Osteoblast (primary cell): ENCODE results near the gene FXYD3. TPM values are rescaled to one million over a fixed set of nuclear protein-coding genes. Genes with fewer than 3 reads are reported as not detected.
"Not testable (repeated sequence)": the region's sequence is repeated elsewhere in the genome, so short reads cannot be mapped to it uniquely, and the experiment has no call there.

Experiments used
- DNase-seq: peaks from one replicate; pipeline ENCODE4 v3.0.0; 2011; ENCODE audit warnings: low spot score, mixed read lengths; ENCODE audit not compliant: insufficient read length; ENCODE audit errors: missing footprints
- H2AFZ ChIP-seq: 2 replicates; pipeline ENCODE4 v1.6.0; 2011; ENCODE audit warnings: mild to moderate bottlenecking, low read length
- H3K27ac ChIP-seq: 2 replicates; pipeline ENCODE4 v1.5.1; 2011; ENCODE audit warnings: mild to moderate bottlenecking, low read depth, low read length, moderate library complexity
- H3K27me3 ChIP-seq: 2 replicates; pipeline ENCODE4 v1.6.0; 2012; ENCODE audit warnings: mild to moderate bottlenecking, control low read depth, inconsistent platforms, low read length, moderate library complexity; ENCODE audit not compliant: insufficient read depth
- H3K36me3 ChIP-seq: 2 replicates; pipeline ENCODE4 v1.5.1; 2011; ENCODE audit warnings: mild to moderate bottlenecking, low read length, control low read depth, moderate library complexity; ENCODE audit not compliant: insufficient read depth
- H3K4me1 ChIP-seq: 2 replicates; pipeline ENCODE4 v1.5.1; 2011; ENCODE audit warnings: mild to moderate bottlenecking, low read length, control low read depth, moderate library complexity; ENCODE audit not compliant: insufficient read depth
- H3K4me2 ChIP-seq: 2 replicates; pipeline ENCODE4 v1.6.0; 2011; ENCODE audit warnings: mild to moderate bottlenecking, low read length; ENCODE audit not compliant: insufficient read depth
- H3K4me3 ChIP-seq: fragments of 200-600 bp; sonication (generic); 3 replicates; pipeline ENCODE4 v1.5.1; 2012; ENCODE audit warnings: mild to moderate bottlenecking, low read length, inconsistent platforms; ENCODE audit not compliant: insufficient read depth
- H3K79me2 ChIP-seq: 2 replicates; pipeline ENCODE4 v1.6.0; 2012; ENCODE audit warnings: mild to moderate bottlenecking, low read length, control low read depth, inconsistent platforms; ENCODE audit not compliant: insufficient read depth
- H3K9me3 ChIP-seq: 2 replicates; pipeline ENCODE4 v1.5.1; 2011; ENCODE audit warnings: low read depth, low read length, control low read depth
- H4K20me1 ChIP-seq: 2 replicates; pipeline ENCODE4 v1.6.0; 2012; ENCODE audit warnings: mild to moderate bottlenecking, low read length, control low read depth; ENCODE audit not compliant: insufficient read depth
- total RNA-seq: library from RNA; depleted of rRNA; stranded (reverse); fragments of >200 nt; gene quantifications from 2 replicates; pipeline ENCODE4 v1.2.3, GENCODE V29; 2012
- TF ChIP-seq, protein P1 (sequence below): IDR thresholded peaks from 2 replicates; pipeline ENCODE4 v1.5.1; 2011; ENCODE audit warnings: mild to moderate bottlenecking, low read depth, low read length, moderate library complexity; ENCODE audit errors: extremely low read depth

Gene FXYD3
- total RNA-seq, 1 donor, result not detected

DNA sequence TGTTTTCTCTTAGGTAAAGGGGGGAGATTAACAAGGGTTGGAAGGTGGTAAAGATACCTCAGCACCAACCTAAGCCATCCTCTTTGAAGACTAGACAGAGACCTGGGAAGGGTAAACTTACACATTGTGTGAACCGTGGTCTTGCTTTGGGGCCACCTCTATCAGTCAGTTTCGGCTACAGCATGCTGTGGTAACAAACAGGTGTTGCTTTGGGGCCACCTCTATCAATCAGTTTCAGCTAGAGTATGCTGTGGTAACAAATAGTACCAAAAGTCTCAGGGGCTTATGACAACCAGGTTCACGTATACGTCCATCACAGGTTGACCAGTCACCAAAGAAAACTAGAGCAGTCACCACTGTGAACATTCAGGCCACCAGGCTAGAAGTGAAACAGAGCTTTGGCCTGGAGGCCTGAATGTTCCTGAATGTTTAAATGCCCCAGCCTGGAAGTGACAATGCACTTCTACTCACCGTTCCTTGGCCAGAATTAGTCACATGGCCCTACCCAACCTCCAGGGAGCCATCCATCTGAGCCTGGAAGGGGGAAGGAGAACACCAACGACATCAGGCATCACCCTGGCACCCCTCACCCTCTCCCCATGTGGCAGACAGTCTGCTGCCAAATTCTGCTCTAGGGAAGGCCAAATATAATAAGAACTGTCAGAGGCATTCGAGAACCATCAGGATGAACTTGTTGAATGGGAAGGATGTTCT, 31.3 kb downstream of the FXYD3 start:
- DNase-seq, result peak; percentile 83

DNA sequence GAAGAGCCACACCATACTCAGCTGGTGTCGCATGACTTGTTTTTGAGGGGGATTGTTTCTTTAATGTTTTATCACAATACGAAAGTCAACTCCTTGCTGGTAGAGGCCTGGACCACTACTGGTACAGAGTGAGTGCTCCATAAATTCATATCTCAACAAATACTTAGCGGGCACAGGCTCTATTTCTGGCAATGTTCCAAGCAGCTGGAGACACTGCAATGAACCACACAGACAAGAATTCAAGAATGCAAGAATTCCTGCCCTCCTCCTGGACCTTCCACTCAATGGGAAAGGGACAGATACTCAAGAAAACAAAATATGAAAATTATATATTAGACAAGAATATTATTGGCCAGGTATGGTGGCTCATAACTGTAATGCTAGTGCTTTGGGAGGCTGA, 33.8 kb downstream of the FXYD3 start:
- H2AFZ ChIP-seq, result no peak overlapping the region
- DNase-seq, result peak; percentile 50
- no peak overlapping the region for H3K27ac ChIP-seq
- H3K4me2 ChIP-seq, result no peak overlapping the region
- H3K79me2 ChIP-seq, result no peaks in the 10 kb centered on the region
- TF ChIP-seq, protein P1, sequence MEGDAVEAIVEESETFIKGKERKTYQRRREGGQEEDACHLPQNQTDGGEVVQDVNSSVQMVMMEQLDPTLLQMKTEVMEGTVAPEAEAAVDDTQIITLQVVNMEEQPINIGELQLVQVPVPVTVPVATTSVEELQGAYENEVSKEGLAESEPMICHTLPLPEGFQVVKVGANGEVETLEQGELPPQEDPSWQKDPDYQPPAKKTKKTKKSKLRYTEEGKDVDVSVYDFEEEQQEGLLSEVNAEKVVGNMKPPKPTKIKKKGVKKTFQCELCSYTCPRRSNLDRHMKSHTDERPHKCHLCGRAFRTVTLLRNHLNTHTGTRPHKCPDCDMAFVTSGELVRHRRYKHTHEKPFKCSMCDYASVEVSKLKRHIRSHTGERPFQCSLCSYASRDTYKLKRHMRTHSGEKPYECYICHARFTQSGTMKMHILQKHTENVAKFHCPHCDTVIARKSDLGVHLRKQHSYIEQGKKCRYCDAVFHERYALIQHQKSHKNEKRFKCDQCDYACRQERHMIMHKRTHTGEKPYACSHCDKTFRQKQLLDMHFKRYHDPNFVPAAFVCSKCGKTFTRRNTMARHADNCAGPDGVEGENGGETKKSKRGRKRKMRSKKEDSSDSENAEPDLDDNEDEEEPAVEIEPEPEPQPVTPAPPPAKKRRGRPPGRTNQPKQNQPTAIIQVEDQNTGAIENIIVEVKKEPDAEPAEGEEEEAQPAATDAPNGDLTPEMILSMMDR, result no peak
- H3K36me3 ChIP-seq, result no peaks in the 10 kb centered on the region
- H3K9me3 ChIP-seq, result no peaks in the 10 kb centered on the region
- peaks cover 13% of the 10 kb centered on the region for H3K4me1 ChIP-seq
- no peaks in the 10 kb centered on the region for H4K20me1 ChIP-seq
- H3K27me3 ChIP-seq, result peaks cover 2% of the 10 kb centered on the region
- H3K4me3 ChIP-seq, result no peak overlapping the region

More for the DNA sequence above, 31.3 kb downstream of the FXYD3 start:
- TF ChIP-seq, protein P1, result no peak
- Histone ChIP-seq H3K4me3 (no peak overlapping the region), H3K27me3 (peaks cover 8% of the 10 kb centered on the region), H2AFZ (no peak overlapping the region), H4K20me1 (no peaks in the 10 kb centered on the region), H3K36me3 (no peaks in the 10 kb centered on the region), H3K9me3 (no peaks in the 10 kb centered on the region), H3K79me2 (no peaks in the 10 kb centered on the region), H3K27ac (no peak overlapping the region), H3K4me2 (no peak overlapping the region), H3K4me1 (no peaks in the 10 kb centered on the region)

DNA sequence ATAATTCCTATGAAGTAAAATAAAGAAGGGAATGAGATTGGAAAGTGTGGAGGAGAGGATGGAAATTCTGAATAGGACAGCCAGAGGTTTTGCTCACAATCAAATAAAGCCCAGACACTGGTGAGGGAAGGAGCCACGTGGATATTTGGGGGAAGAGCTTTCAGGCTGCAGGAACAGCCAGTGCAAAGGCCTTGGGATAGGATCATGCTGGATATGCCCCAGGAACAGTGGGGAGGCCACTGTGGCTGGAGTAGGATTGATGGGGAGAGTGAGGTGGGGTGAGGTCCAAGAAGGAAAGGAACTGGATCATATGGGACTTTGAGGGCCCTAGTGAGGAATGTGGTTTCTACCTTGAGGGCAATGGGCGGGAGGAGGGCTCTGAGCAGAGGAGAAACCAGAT, 34.8 kb downstream of the FXYD3 start:
- no peak for DNase-seq
- Histone ChIP-seq H3K27me3 (peaks cover 2% of the 10 kb centered on the region), H2AFZ (no peak overlapping the region), H3K27ac (no peak overlapping the region), H3K79me2 (peaks cover 9% of the 10 kb centered on the region), H4K20me1 (no peaks in the 10 kb centered on the region), H3K4me2 (no peak overlapping the region), H3K4me1 (peaks cover 13% of the 10 kb centered on the region), H3K36me3 (no peaks in the 10 kb centered on the region), H3K9me3 (no peaks in the 10 kb centered on the region), H3K4me3 (no peak overlapping the region)
- TF ChIP-seq, protein P1, result no peak

DNA sequence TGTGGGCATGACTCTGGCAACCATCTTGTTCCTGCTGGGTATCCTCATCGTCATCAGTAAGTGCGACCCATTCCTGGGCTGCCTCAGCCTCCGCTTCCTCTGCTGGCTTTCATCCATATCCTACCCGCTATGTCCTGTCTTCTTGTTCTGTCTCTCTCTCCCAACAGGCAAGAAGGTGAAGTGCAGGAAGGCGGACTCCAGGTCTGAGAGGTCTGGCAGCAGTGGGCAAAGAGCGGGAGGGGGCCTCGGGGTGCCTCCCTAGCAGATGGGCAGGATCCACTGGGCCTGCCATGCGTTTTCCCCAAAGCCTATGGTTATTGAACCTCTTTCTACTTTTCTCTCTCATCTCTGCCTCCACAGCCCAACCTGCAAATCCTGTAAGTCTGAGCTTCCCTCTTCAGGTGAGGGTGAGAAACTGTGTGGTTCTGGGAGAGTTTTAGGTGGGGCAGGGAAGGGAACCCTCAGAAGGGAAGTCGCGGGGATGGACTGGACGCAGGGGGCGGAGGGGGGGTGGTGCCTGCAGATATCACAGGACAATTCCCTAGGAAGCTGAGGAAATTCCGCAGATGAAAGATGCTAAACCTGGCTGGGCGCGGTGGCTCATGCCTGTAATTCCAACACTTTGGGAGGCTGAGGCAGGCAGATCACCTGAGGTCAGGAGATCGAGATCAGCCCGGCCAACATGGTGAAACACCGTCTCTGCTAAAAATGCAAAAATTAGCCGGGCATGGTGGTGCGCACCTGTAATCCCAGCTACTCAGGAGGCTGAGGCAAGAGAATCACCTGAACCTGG, 35.8 kb downstream of the FXYD3 start:
- TF ChIP-seq, protein P1, result no peak
- peak; percentile 46 for DNase-seq
- no peak overlapping the region for H3K27ac ChIP-seq
- H4K20me1 ChIP-seq, result no peaks in the 10 kb centered on the region
- no peak overlapping the region for H2AFZ ChIP-seq
- peaks cover 19% of the 10 kb centered on the region for H3K79me2 ChIP-seq
- no peak overlapping the region for H3K4me2 ChIP-seq
- no peaks in the 10 kb centered on the region for H3K36me3 ChIP-seq
- H3K27me3 ChIP-seq, result peaks cover 2% of the 10 kb centered on the region
- peaks cover 13% of the 10 kb centered on the region for H3K4me1 ChIP-seq
- H3K4me3 ChIP-seq, result no peak overlapping the region
- no peaks in the 10 kb centered on the region for H3K9me3 ChIP-seq

DNA sequence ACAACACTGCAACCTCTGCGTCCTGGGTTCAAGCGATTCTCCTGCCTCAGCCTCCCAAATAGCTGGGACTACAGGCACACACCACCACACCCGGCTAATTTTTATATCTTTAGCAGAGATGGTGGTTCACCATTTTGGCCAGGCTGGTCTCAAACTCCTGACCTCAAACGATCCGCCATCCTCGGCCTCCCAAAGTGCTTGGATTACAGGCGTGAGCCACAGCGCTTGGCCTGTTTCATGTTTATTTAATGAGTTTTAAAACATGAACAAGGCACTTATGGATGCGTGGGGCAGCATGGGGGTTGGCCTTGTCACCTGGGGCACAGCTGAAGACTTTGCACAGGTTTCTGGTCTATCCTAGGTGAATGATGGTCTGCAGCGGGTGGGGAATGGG, 37.5 kb downstream of the FXYD3 start:
- H3K36me3 ChIP-seq, H2AFZ ChIP-seq, H3K27me3 ChIP-seq, H3K9me3 ChIP-seq, H3K4me3 ChIP-seq, H4K20me1 ChIP-seq, H3K27ac ChIP-seq: not testable (repeated sequence)
- peak; percentile 56 for DNase-seq
- H3K4me2 ChIP-seq, result peak overlapping the region; percentile 77
- peaks cover 22% of the 10 kb centered on the region for H3K79me2 ChIP-seq
- H3K4me1 ChIP-seq, result peaks cover 13% of the 10 kb centered on the region
